Measurements from ENCODE around the gene BMP2K. TPM values are rescaled to one million over a fixed set of nuclear protein-coding genes. Genes with fewer than 3 reads are reported as not detected.
"Not testable (repeated sequence)": the region's sequence is repeated elsewhere in the genome, so short reads cannot be mapped to it uniquely, and the experiment has no call there.

BMP2K gene
- total RNA-seq, 3 donors from 2014 or later, result 8.9 to 9.7 (median 9.3) TPM

DNA sequence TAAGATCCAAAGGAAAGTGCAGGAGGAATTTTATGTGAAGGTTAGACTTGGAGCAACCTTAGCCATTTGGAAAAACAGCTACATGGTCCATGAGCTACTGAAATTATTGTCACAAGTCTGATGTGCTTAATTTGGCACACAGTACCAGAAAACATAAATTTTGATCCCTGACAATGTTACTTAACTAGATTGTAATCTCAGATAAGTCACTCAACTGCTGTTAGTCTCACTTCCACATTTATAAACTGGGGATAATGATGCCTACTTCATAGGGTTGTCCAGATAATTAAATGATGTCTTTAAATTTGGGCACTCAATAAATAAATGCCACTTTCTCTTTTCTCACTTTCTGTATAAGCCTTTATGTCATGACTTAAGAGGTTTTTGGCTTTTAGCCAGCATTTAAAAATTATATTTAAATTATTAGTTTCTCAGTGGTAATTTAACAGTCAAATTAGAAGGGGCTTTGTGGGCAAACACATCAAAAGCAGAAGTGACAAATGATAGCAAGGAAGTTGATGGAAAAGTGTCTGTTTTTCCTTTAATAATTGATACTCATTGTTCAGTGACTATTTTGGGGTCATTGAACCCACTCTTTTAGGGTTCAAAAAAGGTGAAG, 104.8 kb downstream of the BMP2K start:
- no peak for DNase-seq
- no peaks in the 10 kb centered on the region for H3K27me3 Mint-ChIP-seq (ENCODE audit: low read depth)
- no peak for ATAC-seq
- no peaks in the 10 kb centered on the region for H3K4me1 Mint-ChIP-seq (ENCODE audit: low read depth)
- peaks cover 2% of the 10 kb centered on the region for H3K36me3 Mint-ChIP-seq (ENCODE audit: insufficient read depth)
- H3K9me3 Mint-ChIP-seq, result no peaks in the 10 kb centered on the region
- no peak overlapping the region for H3K4me3 Mint-ChIP-seq

DNA sequence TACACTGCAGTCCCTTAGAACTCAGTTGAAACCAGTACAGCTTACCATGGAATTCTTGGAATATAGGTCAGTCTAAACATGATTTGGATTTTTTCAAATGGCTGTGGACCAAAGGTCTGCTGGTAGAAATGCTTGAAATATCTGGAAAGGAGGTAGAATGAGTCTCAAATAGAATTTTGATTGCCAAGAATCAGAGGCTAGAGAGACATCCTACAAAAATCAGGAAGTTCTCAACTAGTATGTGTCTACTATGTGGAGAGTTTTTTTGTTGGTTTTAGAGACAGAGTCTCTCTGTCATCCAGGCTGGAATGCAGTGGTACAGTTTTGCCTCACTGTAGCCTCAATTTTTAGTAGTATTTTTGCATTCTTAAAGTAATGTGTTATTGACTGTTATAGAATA, 109.4 kb downstream of the BMP2K start:
- DNase-seq (no peak), ATAC-seq (no peak)
- peaks cover 6% of the 10 kb centered on the region for H3K4me1 Mint-ChIP-seq (ENCODE audit: low read depth)
- H3K36me3 Mint-ChIP-seq (ENCODE audit: insufficient read depth), result peaks cover 2% of the 10 kb centered on the region
- H3K4me3 Mint-ChIP-seq, result no peak overlapping the region
- H3K27me3 Mint-ChIP-seq (ENCODE audit: low read depth), result no peaks in the 10 kb centered on the region
- no peaks in the 10 kb centered on the region for H3K9me3 Mint-ChIP-seq

DNA sequence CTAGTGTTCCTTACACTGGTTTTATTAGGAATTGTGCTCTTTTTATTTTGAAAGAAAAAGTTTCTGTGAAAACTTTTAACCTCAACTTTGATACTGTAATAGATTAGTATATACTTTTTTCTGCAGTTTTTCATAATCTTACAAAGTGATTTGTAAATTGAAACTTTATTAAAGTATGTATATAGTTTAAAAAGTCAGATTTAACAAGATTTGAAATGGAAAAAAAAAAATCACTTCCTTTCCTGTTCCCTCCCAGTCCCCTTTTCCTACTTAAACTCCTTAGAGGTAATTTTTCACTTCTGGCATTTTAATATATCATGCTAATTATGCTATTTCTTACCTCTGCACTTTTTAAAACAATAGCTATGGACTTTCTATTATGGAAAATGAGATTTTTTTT, 113.8 kb downstream of the BMP2K start:
- Mint-ChIP-seq H3K27me3 (ENCODE audit: low read depth) (no peaks in the 10 kb centered on the region), H3K36me3 (ENCODE audit: insufficient read depth) (peaks cover 9% of the 10 kb centered on the region), H3K9me3 (no peaks in the 10 kb centered on the region), H3K4me3 (no peak overlapping the region), H3K4me1 (ENCODE audit: low read depth) (peaks cover 7% of the 10 kb centered on the region)
- ATAC-seq (no peak), DNase-seq (no peak)

DNA sequence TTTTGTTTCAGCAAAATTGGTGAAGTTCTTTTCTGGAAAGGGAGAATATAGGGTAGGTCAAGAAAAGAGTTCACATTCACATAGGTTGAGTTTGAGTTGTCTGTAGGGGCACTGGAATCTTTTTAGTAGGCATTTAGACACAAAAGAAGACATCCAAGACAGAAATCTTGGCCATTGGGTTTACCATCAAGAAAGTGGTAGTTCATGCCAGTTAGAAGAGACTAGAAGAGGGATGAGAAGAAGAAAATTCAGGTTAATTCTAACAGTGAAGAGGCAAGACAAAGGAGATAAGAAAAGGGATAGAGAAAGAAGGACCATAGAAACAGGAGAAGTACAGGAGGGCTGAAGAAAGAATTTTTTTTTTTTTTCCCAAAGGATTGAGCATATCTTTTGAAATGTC, 123.2 kb downstream of the BMP2K start:
- H3K36me3 Mint-ChIP-seq (ENCODE audit: insufficient read depth), result peaks cover 4% of the 10 kb centered on the region
- ATAC-seq (no peak), DNase-seq (no peak)
- H3K27me3 Mint-ChIP-seq (ENCODE audit: low read depth), result no peaks in the 10 kb centered on the region
- no peaks in the 10 kb centered on the region for H3K9me3 Mint-ChIP-seq
- H3K4me1 Mint-ChIP-seq (ENCODE audit: low read depth), result no peaks in the 10 kb centered on the region
- H3K4me3 Mint-ChIP-seq, result no peak overlapping the region

DNA sequence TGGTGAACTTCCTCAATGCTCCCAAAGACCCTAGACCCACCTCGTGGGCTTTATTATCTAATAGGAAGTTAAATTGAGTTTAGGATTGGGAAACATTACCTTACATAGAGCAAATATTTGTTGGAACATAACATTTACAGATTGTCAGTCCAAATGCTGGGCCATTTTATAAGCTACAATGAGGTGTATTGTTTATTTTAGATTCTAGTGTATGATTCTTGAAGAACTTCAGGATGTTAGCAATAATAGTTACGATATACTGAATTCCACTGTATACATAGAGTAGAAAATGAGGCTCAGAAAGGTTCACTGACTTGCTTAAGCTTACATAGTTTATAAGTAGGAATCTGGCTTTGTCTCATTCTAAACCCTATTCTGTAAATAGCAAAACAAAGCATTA, 125.7 kb downstream of the BMP2K start:
- ATAC-seq (no peak), DNase-seq (no peak)
- H3K9me3 Mint-ChIP-seq, result no peaks in the 10 kb centered on the region
- no peak overlapping the region for H3K4me3 Mint-ChIP-seq
- no peaks in the 10 kb centered on the region for H3K4me1 Mint-ChIP-seq (ENCODE audit: low read depth)
- no peaks in the 10 kb centered on the region for H3K27me3 Mint-ChIP-seq (ENCODE audit: low read depth)
- H3K36me3 Mint-ChIP-seq (ENCODE audit: insufficient read depth), result no peaks in the 10 kb centered on the region

DNA sequence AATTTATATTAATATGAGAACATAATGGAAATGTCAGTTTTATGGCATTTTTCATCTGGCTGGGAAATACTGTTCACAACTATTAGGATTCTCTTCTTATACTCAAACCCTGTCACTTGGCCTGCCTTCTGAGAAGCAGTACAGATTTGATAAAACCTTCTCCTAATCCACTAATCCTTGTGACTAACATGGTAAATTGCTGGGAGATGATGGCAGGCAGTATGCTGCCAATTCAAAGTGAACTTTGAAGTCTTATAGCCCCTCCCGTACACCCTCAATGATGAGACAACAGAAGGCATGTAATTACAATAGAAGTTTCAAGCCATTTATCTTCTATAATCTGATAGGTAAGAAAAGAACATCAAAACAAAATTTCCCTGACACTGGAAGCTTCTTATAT, 126.1 kb downstream of the BMP2K start:
- Mint-ChIP-seq H3K4me1 (ENCODE audit: low read depth) (no peaks in the 10 kb centered on the region), H3K4me3 (no peak overlapping the region), H3K27me3 (ENCODE audit: low read depth) (no peaks in the 10 kb centered on the region), H3K9me3 (no peaks in the 10 kb centered on the region), H3K36me3 (ENCODE audit: insufficient read depth) (no peaks in the 10 kb centered on the region)
- ATAC-seq (no peak), DNase-seq (no peak)

DNA sequence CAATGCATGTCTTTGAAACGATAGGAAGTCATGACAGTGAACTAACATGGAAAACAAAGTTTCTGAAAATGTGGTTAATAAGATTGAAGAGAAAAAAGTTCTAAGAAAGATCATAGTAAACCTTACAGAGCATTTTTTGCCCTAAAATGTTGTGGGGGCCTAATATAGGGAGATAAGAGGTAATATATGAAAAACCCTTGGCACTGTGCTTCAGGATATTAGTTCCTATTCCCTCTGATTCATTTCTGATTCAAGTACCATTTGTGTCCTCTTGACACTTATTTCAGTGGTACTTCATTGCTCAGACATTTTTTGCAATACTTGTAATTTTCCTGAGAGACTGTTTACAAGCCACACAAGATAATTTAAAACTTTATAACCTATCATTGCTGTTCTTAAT, 128.0 kb downstream of the BMP2K start:
- Mint-ChIP-seq H3K27me3 (ENCODE audit: low read depth) (no peaks in the 10 kb centered on the region), H3K36me3 (ENCODE audit: insufficient read depth) (no peaks in the 10 kb centered on the region), H3K9me3 (no peaks in the 10 kb centered on the region), H3K4me1 (ENCODE audit: low read depth) (no peaks in the 10 kb centered on the region), H3K4me3 (no peak overlapping the region)
- ATAC-seq (no peak), DNase-seq (no peak)

DNA sequence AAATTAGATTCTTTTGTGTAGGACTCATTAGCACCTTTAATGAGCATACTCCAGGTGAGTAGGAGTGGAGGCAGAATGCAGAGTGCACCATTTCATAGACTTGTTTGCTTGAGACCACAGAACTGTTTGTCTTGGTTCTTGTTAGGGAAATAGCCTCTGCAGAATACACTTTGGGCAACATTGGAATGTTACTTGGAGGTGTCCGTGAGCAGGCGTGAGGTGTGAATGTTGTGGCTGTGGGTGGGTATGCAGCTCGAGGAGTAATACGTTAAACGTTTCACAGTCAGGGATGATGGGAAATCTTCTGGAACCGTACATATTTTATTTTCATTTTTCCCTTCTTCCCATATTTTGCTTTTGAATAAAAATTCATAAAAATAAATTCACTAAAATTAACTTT, 131.5 kb downstream of the BMP2K start:
- no peak for DNase-seq
- Mint-ChIP-seq H3K9me3 (no peaks in the 10 kb centered on the region), H3K4me3 (no peak overlapping the region), H3K27me3 (ENCODE audit: low read depth) (no peaks in the 10 kb centered on the region), H3K36me3 (ENCODE audit: insufficient read depth) (peaks cover 21% of the 10 kb centered on the region), H3K4me1 (ENCODE audit: low read depth) (no peaks in the 10 kb centered on the region)
- no peak for ATAC-seq

DNA sequence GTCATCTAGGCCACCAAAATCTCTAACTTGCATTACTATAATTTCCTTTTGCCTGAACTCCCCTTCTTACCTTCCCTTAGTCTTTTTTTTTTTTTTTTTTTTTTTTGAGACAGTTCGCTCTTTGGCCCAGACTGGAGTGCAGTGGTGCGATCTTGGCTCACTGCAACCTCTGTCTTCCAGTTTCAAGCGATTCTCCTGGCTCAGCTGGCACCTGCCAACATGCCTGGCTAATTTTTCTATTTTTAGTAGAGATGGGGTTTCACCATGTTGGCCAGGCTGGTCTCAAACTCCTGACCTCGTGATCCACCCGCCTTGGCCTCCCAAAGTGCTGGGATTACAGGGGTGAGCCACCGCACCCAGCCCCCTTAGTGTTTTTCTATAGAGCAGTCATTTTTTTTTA, 132.8 kb downstream of the BMP2K start:
- not testable (repeated sequence) for DNase-seq; H3K4me3 Mint-ChIP-seq; H3K4me1 Mint-ChIP-seq (ENCODE audit: low read depth); H3K27me3 Mint-ChIP-seq (ENCODE audit: low read depth); ATAC-seq; H3K9me3 Mint-ChIP-seq
- peaks cover 21% of the 10 kb centered on the region for H3K36me3 Mint-ChIP-seq (ENCODE audit: insufficient read depth)

DNA sequence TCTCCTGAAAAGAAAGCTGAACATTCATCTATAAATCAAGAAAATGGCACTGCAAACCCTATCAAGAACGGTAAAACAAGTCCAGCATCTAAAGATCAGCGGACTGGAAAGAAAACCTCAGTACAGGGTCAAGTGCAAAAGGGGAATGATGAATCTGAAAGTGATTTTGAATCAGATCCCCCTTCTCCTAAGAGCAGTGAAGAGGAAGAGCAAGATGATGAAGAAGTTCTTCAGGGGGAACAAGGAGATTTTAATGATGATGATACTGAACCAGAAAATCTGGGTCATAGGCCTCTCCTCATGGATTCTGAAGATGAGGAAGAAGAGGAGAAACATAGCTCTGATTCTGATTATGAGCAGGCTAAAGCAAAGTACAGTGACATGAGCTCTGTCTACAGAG, 134.5 kb downstream of the BMP2K start:
- DNase-seq, result no peak
- Mint-ChIP-seq H3K9me3 (no peaks in the 10 kb centered on the region), H3K4me1 (ENCODE audit: low read depth) (no peaks in the 10 kb centered on the region), H3K36me3 (ENCODE audit: insufficient read depth) (peaks cover 27% of the 10 kb centered on the region), H3K4me3 (no peak overlapping the region), H3K27me3 (ENCODE audit: low read depth) (no peaks in the 10 kb centered on the region)
- no peak for ATAC-seq

DNA sequence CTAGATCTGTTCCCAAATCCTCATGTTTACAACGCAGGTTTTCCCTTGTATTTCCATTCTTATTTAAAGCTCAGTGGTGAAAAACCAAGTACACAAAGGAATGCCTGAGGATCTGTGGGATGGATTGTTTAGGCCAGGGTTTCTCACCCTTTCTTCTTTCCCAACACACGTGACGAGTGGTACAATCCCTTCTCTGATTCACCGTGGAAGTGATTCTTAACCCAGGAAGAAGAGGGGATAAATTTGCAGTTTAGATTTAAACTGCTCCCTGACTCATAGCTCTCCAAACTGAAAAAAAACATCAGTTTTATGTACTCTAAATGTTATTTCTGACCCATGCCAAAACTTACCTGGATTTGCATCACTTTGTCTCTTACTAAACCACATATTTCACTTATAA, 146.1 kb downstream of the BMP2K start:
- no peak for ATAC-seq
- Mint-ChIP-seq H3K36me3 (ENCODE audit: insufficient read depth) (peaks cover 26% of the 10 kb centered on the region), H3K27me3 (ENCODE audit: low read depth) (no peaks in the 10 kb centered on the region), H3K4me3 (no peak overlapping the region), H3K4me1 (ENCODE audit: low read depth) (no peaks in the 10 kb centered on the region), H3K9me3 (no peaks in the 10 kb centered on the region)
- DNase-seq, result no peak

DNA sequence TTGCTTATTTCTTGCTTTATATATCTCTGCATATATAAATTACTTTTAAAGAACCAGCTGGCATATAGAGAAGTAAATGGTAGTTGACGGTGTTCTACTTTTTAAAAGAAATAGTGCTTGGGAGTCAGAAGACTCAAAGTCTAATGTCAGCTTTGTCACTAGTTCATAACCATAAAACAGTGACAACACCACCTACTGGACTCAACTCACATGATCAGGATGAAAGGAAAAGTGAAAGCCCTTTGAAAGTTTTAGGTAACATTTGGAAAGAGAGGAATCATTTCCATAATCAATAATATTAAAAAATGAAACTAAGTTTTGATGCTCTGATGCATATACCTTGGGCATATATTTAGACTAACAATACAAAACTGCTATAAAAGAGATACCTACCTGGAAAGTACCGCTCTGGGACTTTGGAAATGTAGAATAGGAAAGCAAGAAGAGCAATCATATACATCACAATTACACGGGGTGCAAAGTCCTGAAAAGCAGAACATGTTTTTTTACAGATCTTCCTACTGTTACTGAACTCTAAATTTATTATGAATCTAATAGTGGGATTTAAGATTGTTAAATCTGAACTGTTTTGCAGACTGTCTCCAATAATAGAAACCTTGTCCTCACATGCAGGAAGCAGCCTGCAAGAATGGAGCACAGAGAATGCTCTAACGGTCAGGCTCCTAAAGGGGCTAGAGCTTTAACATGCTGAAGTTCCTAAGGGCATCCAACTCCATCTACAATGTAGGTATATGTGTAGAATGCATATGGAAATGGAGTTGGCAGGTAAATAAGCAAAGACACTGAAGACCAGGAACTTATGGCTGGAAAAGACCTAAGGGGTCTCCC, 147.5 kb downstream of the BMP2K start:
- no peak for DNase-seq
- H3K4me1 Mint-ChIP-seq (ENCODE audit: low read depth), result peaks cover 2% of the 10 kb centered on the region
- H3K9me3 Mint-ChIP-seq, result no peaks in the 10 kb centered on the region
- no peaks in the 10 kb centered on the region for H3K27me3 Mint-ChIP-seq (ENCODE audit: low read depth)
- H3K36me3 Mint-ChIP-seq (ENCODE audit: insufficient read depth), result peaks cover 30% of the 10 kb centered on the region
- H3K4me3 Mint-ChIP-seq, result no peak overlapping the region
- no peak for ATAC-seq

DNA sequence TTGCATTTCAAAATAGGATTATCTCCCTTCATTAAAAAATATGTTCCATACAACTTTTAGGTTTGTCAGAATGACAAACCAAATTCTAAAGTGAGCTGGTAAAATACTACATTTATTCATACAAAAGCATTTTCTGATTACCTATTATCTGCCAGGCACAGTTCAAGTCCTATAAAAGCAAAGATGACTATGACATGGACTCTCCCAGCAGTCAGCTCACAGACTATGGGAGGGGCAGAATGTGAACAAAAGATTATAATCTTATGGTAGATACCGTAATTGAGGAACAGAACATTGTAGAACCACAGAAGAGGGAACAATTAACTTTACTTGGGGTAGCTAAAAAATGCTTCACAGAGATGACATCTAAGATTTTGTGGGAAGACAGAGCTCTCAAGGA, 150.7 kb downstream of the BMP2K start:
- peaks cover 2% of the 10 kb centered on the region for H3K4me1 Mint-ChIP-seq (ENCODE audit: low read depth)
- DNase-seq (no peak), ATAC-seq (no peak)
- no peaks in the 10 kb centered on the region for H3K9me3 Mint-ChIP-seq
- H3K36me3 Mint-ChIP-seq (ENCODE audit: insufficient read depth), result peaks cover 48% of the 10 kb centered on the region
- no peaks in the 10 kb centered on the region for H3K27me3 Mint-ChIP-seq (ENCODE audit: low read depth)
- H3K4me3 Mint-ChIP-seq, result no peak overlapping the region

DNA sequence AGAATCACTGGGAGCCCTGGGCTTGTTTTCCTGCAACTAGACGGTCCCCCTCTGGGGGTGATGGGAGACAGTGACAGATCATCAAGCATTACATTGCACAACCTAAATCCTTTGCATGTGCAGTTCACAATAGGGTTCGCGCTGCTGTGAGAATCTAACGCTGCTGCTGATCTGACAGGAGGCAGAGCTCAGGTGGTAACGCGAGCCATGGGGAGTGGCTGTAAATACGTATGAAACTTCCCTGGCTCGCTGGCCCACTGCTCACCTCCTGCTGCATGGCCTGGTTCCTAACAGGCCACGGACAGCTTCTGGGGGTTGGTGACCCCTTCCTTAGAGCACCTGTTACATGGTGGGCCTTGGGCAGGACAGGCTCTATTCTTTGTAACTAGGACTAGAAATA, 152.7 kb downstream of the BMP2K start:
- no peak overlapping the region for H3K4me3 Mint-ChIP-seq
- H3K36me3 Mint-ChIP-seq (ENCODE audit: insufficient read depth), result peaks cover 44% of the 10 kb centered on the region

DNA sequence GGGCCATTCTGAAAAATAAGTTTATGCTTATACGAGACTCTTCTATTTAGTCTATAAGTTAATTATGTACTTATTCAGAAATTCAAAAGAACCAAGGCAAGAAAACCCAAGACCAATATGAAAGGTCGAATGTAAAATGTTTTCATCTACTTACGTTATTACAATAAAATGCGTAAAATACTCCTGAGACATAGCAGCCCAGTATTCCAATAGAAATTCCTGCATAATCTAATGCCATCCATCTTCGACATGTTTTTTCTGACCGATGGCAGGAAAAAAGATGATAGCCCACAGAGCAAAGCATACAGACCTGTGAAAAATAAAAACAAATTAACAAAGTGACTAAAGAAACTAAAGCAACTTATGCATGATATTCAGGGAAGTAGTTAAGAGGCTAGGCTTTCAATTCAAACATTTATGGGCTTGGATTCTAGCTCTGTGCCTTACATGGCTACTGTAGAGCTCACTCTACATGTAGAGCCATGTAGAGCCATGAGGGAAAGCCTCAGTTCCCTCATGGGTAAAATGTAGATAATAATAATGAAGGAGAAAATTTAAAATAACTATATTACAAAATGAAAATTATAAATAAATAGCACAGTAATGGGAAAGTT, 154.0 kb downstream of the BMP2K start:
- H3K9me3 Mint-ChIP-seq, result no peaks in the 10 kb centered on the region
- H3K36me3 Mint-ChIP-seq (ENCODE audit: insufficient read depth), result peaks cover 45% of the 10 kb centered on the region
- peaks cover 9% of the 10 kb centered on the region for H3K4me1 Mint-ChIP-seq (ENCODE audit: low read depth)
- no peak overlapping the region for H3K4me3 Mint-ChIP-seq
- DNase-seq (no peak), ATAC-seq (no peak)
- no peaks in the 10 kb centered on the region for H3K27me3 Mint-ChIP-seq (ENCODE audit: low read depth)

More for the DNA sequence above, 152.7 kb downstream of the BMP2K start:
- no peak for DNase-seq
- Mint-ChIP-seq H3K4me1 (ENCODE audit: low read depth) (peaks cover 2% of the 10 kb centered on the region), H3K27me3 (ENCODE audit: low read depth) (no peaks in the 10 kb centered on the region), H3K9me3 (no peaks in the 10 kb centered on the region)
- no peak for ATAC-seq
